WTC11 (cell line): Measurements from ENCODE around the gene PPARA.

Source experiments
- CTCF ChIP-seq: fragments of 200-600 bp; IDR thresholded peaks from 2 replicates; pipeline ENCODE4 v1.8.0; 2022; ENCODE audit warnings: antibody characterized with exemption
- FOXJ3 ChIP-seq: sonication (generic); formaldehyde crosslinking; IDR thresholded peaks from 2 replicates; pipeline ENCODE4 v1.9.0; 2021; ENCODE audit warnings: missing genetic modification reagents, mild to moderate bottlenecking, borderline replicate concordance
- NFYB ChIP-seq: sonication (generic); formaldehyde crosslinking; conservative IDR thresholded peaks from 2 replicates; pipeline ENCODE4 v1.8.0; 2022; ENCODE audit warnings: low read depth, missing genetic modification reagents
- ZNF138 ChIP-seq: sonication (generic); formaldehyde crosslinking; conservative IDR thresholded peaks from 2 replicates; pipeline ENCODE4 v1.8.1; 2022; ENCODE audit warnings: mild to moderate bottlenecking, moderate library complexity, missing genetic modification reagents
- ZNF425 ChIP-seq: fragments of 250-450 bp; sonication (Bioruptor Pico); conservative IDR thresholded peaks from 2 replicates; pipeline ENCODE4 v1.9.0; 2021; ENCODE audit warnings: mild to moderate bottlenecking
- TF ChIP-seq, protein P1 (sequence below): sonication (generic); formaldehyde crosslinking; IDR thresholded peaks from 2 replicates; pipeline ENCODE4 v1.8.0; 2022; ENCODE audit warnings: mild to moderate bottlenecking, missing genetic modification reagents
- TF ChIP-seq, protein P2 (sequence below): sonication (generic); formaldehyde crosslinking; IDR thresholded peaks from 2 replicates; pipeline ENCODE4 v1.8.1; 2022; ENCODE audit warnings: low read depth, mild to moderate bottlenecking, moderate library complexity, missing genetic modification reagents, borderline replicate concordance
- TF ChIP-seq, protein P3 (sequence below): sonication (generic); formaldehyde crosslinking; IDR thresholded peaks from 2 replicates; pipeline ENCODE4 v1.8.1; 2022; ENCODE audit warnings: missing genetic modification reagents, borderline replicate concordance

- no peak for TF ChIP-seq CTCF
- TF ChIP-seq ZNF425: no peak
- TF ChIP-seq, protein P1, sequence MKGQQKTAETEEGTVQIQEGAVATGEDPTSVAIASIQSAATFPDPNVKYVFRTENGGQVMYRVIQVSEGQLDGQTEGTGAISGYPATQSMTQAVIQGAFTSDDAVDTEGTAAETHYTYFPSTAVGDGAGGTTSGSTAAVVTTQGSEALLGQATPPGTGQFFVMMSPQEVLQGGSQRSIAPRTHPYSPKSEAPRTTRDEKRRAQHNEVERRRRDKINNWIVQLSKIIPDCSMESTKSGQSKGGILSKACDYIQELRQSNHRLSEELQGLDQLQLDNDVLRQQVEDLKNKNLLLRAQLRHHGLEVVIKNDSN (CRISPR knock-in tag): no peak
- TF ChIP-seq, protein P2, sequence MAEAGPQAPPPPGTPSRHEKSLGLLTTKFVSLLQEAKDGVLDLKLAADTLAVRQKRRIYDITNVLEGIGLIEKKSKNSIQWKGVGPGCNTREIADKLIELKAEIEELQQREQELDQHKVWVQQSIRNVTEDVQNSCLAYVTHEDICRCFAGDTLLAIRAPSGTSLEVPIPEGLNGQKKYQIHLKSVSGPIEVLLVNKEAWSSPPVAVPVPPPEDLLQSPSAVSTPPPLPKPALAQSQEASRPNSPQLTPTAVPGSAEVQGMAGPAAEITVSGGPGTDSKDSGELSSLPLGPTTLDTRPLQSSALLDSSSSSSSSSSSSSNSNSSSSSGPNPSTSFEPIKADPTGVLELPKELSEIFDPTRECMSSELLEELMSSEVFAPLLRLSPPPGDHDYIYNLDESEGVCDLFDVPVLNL (CRISPR knock-in tag): no peak
- TF ChIP-seq ZNF138: no peak
- TF ChIP-seq FOXJ3 (CRISPR knock-in tag): no peak
- TF ChIP-seq, protein P3, sequence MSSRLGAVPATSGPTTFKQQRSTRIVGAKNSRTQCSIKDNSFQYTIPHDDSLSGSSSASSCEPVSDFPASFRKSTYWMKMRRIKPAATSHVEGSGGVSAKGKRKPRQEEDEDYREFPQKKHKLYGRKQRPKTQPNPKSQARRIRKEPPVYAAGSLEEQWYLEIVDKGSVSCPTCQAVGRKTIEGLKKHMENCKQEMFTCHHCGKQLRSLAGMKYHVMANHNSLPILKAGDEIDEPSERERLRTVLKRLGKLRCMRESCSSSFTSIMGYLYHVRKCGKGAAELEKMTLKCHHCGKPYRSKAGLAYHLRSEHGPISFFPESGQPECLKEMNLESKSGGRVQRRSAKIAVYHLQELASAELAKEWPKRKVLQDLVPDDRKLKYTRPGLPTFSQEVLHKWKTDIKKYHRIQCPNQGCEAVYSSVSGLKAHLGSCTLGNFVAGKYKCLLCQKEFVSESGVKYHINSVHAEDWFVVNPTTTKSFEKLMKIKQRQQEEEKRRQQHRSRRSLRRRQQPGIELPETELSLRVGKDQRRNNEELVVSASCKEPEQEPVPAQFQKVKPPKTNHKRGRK (CRISPR knock-in tag): no peak
- no peak for TF ChIP-seq NFYB (CRISPR knock-in tag)
These were observed 28.6 kb upstream of the PPARA start for GRCh38 chr22:46121523-46122287.
